HG03457 (cell line): ENCODE results near the gene IVNS1ABP.
"Not testable (repeated sequence)": the region's sequence is repeated elsewhere in the genome, so short reads cannot be mapped to it uniquely, and the experiment has no call there.

ENCODE experiments used
- ATAC-seq: cut with Tn5 transposase; IDR thresholded peaks from one replicate; pipeline ENCODE4 v1.9.1; 2021; ENCODE audit warnings: moderate number of reproducible peaks; ENCODE audit not compliant: unreplicated experiment

Gene IVNS1ABP

DNA sequence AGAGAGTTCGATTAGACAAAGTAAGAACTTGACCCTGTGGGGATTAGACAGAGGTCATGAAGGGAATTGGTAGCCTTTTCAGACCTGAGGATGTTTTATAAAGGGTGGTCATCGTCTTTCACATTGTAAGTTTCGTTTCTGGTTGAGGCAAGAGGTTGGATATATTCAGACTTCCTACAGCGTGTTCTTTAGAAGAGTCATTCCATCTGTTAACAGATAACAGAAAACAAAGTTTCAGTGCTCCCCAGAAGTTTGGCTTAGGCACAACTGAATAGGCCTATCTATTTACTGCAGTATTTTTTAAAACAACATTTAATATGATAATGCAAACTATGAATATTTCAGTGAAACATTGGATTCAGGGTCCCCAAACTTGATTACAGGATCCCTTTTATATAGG, 17.1 kb upstream of the IVNS1ABP start:
- no peak for ATAC-seq

DNA sequence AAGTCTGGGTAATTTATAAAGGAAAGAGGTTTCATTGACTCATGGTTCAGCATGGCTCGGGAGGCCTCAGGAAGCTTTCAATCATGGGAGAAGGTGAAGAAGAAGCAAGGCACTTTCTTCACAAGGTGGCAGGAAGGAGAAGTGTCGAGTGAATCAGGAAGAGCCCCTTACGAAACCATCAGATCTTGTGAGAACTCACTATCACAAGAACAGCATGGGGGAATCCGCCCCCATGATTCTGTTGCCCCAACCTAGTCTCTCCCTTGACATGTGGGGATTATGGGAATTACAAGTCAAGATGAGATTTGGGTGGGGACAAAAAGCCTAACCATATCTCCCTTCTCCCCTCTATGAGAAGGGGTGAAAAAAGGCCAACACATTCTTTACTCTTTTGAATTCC, 11.2 kb upstream of the IVNS1ABP start:
- no peak for ATAC-seq

DNA sequence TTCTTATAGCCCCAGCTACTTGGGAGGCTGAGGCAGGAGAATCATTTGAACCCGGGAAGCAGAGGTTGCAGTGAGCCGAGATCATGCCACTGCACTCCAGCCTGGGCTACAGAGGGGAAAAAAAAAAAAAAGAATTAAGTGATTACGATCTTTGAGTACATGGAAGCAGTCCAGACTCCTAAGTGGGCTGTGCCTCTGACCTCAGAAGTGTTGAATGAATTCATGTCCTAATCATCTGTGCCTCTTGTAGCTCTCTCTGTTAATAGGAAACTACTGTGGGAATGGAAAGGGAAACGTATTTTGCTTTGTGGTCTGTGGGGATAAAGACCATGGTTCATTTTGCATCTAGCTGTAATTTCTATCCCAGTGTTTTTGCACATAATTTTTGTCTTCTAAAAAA, 8.4 kb upstream of the IVNS1ABP start:
- ATAC-seq, result no peak

DNA sequence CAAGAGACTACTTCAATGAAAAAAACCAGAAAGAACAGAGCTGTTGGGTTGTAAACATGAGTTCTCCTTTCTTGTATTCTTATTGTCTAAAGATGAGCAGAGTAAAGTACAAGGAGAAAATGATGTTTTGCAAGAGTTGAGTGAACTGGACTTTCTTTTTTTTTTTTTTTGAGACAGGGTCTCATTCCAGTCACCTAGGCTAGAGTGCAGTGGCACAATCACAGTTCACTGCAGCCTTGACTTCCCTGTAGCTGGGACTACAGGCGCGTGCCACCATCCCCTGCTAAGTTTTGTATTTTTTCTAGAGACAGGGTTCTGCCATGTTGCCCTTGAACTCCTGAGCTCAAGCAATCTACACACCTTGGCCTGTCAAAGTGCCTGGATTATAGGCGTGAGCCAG, 7.1 kb upstream of the IVNS1ABP start:
- ATAC-seq, result no peak

DNA sequence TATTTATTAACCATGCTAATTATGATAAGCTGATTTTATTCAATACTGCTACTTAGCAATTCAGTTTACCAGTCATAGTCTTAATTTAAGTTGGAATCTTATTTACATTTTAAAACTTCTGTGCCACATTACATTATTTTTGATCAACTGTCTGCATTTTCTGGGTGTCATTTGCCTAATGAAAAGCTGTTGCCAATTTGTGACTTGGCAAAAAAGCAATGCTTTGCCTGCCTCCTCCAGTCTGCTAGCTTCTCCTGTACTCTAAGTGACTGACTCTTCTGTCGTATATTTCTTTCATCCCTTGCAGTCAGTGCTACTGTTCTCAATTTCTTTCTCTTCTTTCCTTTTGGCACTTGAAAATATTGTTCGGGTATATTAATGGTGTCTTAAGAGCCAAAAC, 5.6 kb upstream of the IVNS1ABP start:
- no peak for ATAC-seq

DNA sequence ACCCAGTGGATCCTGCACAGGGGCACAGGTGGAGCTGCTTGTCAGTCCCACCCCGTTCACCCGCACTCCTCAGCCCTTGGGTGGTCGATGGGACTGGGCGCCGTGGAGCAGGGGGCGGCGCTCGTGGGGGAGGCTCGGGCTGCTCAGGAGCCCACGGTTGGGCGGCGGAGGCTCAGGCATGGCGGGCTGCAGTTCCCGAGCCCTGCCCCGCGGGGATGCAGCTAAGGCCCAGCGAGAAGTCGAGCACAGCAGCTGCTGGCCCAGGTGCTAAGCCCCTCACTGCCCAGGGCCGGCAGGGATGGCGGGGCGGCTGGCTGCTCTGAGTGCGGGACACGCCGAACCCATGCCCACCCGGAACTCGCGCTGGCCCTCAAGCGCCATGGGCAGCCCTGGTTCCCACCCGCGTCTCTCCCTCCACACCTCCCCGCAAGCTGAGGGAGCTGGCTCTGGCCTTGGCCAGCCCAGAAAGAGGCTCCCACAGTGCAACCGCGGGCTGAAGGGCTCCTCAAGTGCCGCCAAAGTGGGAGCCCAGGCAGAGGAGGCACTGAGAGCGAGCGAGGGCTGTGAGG, 4.7 kb upstream of the IVNS1ABP start:
- ATAC-seq, result not testable (repeated sequence)

DNA sequence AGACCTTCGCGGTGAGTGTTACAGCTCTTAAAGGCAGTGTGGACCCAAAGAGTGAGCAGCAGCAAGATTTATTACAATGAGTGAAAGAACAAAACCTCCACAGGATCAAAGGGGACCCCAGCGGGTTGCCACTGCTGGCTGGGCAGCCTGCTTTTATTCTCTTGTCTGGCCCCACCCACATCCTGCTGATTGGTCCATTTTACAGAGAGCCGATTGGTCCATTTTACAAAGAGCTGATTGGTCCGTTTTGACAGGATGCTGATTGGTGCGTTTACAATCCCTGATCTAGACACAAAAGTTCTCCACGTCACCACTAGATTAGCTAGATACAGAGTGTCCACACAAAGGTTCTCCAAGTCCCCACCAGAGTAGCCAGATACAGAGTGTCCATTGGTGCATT, 4.1 kb upstream of the IVNS1ABP start:
- not testable (repeated sequence) for ATAC-seq

DNA sequence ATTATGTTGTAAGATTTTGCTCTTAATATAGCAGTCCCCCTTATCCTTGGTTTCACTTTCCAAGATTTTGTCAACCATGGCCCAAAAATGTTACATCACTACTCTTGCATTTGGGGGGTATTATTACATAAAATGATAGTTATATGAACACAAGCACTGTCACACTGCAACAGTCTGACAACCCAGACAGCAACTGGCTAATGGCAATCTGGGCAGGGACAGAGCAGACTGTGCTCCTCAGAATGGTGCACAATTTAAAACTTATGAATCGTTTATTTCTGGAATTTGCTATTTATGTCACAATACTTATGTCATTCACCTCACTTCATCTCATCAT, 2.1 kb upstream of the IVNS1ABP start:
- no peak for ATAC-seq

DNA sequence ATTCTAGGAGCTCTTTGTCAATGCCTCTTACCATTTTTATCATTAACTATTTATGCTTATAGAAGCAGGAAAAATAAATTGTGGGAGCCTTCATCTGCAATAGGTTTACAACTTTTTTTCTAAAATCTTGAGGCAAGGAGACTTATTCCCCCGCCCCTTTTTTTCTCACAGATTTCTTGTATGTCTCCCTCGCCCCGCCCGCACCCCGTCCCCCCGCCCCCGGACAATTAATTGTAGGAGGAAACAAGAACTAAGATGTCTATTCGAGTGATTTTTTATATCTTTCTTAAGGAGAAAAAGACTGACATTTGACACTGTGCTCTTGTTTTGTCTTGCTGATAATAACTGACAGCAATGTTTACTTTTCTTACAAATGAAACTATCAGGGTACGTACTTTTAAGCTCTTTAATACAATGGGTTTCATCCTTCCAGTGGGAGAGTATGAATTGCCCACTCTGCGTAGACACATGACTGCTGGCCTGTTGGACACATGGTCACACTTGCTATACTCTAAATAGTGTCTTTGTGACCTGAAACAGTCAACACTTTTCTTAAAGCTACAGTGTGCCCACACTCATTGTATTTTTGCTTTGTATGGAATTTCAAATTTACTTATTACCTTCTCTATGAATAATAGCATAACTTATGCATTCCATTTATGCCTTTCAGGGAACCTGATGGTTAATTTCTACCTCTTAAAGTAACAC, 1.5 kb upstream of the IVNS1ABP start:
- ATAC-seq, result no peak

DNA sequence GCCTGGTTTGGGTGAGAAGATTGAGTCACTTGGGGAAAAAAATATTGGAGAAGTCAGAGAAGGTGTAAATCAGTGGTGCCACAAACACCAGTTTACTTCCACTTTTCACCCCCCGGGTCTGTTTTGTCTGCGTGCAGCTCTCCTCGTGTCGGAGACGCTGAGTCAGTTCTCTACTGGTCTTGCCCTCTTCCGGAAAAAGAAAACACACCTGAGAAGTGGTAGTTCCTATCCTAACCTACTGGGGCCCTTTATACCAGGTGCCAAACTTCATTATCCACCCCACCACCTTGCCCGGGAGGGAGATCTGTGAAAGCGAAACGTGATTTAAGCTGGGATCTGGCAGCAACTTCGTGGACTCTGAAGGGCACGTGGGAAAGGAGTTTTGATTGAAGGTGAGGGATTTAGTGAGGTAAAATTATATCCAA, 855 bp upstream of the IVNS1ABP start:
- peak; percentile 44 for ATAC-seq

DNA sequence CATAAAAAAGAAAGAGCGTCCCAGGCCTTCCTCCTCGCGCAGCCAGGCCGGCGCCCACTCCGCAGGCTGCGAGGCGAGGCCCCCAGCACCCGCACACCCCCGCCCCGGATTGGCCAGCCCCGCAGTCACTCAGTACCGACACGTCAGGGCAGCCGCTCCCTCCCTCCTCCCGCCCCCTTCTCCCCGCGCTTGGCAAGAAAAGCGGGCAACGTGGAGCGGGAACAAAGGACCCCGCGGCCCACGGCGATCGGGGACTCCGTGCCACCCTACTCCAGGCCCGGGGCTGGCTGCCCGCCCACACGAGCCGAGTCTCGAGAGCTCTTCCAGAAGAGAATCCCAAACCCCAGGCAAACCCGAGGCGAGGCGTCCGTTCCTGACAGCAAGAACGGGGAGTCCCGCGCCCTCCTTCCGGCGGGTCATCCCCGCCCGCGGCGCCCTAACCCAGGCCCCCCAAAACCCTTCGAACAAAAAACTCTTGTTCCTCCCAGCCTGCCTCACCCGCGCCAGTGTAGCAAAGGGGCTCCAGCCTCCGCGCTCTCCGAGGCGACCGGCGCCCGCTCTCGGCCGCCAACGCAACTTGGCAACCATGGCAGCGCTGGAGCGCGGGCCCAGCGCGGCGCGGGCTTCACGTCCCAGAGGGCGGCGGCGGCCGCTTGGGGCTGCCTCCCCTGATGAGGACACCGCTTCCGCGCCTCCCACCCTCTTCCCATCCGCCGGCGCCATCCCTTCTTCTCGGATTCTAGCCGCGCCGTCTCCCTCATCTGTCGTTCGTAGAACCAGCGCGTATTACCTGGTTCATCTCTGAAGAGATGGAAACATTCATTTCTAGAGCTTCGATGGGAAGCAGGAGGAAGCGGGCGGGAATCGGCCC, 645 bp downstream of the IVNS1ABP start:
- peak; percentile 36 for ATAC-seq

DNA sequence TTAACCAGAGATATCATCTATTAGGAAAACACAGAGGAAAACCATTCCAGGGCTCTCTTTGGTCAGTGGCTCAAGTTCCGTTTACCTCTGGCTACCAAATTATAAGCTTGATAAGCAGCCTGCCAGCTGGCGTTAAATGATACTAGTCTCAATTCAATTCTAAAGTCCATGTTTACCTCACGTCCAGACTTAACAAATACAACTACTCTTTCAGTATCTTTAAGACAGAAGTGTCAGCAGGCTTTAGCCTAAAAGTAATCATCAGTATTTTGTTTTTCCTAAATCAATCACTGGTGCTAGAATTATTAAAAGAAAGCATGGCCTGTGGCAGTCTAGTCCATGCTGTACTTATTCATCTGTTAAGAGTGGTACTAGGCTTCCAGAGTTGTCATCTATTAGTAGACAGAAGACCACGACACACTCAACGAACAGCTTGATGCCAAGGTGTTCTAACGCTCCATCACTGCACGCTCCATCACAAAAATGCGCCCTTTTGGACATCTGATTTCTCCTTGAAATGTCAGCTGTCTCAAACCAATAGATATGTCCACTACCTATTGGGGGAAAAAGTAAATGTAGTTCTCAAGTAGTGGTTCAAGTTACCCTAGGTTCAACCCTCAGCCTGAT, 1.5 kb downstream of the IVNS1ABP start:
- ATAC-seq, result no peak

DNA sequence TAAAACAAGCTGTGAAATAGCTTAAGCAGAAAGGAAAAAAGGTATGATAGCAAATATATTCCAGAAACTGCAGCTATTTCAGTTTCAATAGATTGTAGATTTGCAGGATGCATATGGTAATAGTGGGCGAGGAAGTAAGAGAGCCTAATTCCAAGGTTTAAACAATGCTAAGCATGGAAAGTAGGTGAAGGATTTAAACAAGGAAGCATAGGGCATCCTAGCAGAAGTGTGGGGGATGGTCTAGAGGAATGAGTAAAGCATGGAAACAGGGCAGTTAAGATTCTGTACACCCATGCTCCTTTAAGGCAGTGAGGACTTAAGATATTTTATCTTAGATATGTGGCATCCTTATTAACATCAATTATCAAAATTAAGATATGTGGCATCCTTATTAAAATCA, 2.6 kb downstream of the IVNS1ABP start:
- ATAC-seq, result no peak

DNA sequence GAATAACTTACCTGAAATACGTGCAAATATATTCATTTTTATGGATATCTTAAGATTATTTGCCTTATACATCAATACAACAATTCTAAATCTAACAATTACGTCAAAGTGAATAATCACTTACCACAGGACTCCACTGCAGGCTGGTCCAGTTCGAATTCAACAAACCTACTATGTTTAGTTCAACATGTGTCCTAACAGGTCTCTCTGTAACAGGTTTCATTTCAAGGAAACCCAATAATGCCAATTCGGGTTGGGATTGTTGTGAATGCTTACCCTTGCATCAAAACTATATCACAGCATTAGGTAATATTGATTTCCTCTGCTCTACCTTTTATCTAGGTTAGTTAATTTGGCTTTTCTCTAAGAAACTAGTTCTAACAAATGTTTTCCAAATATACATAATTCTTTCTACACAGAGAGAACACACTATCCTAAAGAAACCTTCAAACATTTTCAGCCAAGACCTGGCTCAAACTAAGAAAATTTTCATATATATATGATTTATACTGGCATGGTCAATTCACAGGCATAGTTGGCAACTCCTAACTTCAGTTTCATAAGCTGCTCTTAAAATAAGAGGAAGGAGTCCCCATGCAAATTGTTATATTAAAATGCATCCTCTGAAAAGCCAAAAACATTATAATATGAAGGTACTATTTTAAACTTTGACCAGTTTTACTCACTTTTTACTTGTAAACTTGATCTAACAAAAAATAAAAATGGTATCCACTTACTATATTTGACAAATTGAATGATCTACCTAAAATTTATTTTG, 4.5 kb downstream of the IVNS1ABP start:
- no peak for ATAC-seq

DNA sequence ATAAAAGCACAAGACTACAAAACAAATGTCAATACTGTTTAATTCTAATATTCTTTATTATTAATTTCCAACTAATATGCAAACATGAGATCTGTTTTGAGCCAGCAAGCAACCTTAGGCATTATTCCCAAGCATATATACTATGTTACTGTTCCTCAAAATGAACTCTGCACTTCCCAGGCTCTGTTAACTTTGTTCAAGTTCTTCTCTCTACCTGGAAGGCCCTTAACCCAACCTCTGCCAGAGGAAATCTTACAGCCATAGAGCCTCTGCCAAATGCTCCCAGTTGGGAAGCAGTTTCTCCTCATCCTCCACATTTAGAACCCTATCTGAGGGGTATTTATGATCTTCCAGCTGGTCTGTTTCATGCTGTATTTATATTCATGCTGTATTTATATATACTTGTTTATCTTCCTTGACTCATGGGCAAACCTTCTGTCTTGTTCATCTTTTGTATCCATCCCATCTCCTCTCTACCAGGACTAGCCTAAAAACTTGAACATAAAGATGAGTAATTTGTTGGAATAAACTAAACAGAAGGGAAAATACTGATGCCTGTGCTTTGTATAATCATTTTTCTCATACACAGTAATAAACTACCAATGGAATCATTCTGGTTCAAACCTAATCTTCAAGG, 5.3 kb downstream of the IVNS1ABP start:
- ATAC-seq, result no peak

DNA sequence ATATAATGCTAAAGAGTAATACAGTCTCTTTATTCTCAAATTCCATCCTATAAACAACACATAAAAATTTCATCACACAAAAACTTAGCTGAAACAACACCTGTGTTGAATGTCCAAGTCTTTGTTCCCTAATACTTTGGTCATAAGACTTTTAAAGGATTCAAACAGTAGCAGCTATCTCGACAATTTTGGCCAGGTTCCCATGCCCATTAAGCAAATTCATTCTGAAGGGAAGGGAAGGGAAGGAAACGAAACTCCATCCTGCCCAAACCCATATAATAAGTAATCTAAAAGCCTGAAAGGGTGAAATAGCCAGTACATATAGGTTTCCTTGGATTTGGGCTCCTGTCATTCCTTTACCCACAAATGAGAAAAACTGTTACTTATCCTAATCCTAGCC, 7.5 kb downstream of the IVNS1ABP start:
- no peak for ATAC-seq

DNA sequence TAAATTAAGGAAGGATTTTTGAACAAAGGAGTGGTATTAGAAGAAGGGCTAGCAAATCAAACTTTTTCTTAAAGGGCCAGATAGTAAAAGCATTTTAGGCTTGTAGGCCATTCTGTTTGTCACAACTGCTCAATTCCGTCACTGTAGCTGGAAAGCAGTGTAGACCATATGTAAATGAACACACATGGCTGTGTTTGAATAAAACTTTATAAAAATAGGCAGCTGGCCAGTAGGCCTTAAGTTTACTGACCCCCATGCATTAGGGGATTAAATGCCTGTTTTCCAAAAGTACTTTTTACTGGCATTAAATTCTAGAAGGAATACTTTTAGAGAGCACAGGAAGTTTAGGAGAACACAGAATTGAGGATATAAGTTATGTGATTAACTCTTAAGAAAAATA, 8.9 kb downstream of the IVNS1ABP start:
- no peak for ATAC-seq

DNA sequence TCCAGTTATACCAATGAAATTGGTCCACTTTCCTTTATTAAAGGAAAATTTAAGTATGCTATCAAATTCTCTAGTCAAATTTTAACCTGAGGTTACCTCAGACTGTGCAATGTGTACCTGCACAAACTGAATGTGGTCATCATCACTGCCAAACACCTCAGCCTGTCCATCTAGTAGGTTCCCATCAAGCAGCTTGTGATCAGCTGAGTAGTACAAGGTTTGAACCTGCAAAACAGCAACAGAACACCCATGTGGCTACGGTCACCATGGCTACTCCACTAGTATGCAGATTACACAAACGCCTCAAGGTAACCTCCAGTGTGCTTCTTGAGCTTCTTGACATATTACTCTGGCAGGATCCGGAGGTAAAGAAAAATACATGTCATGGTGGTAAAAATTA, 11.6 kb downstream of the IVNS1ABP start:
- no peak for ATAC-seq

DNA sequence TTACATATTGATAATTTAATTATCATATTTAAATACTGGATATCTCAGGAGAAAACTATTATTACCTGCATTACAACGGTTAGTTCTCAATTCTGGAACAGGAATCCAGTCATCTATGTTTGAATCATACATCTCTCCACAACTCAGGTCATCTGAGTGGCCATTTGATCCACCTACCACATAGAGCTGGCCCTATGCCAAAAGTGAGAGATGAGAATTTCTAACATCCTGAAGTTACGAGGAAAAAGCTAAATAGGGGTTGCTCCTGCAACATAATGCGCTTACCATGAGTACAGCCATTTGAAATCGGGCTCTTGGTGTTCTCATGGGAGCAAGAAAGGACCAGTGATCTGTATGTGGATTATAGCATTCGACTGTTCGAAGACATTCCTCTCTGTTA, 16.9 kb downstream of the IVNS1ABP start:
- no peak for ATAC-seq

DNA sequence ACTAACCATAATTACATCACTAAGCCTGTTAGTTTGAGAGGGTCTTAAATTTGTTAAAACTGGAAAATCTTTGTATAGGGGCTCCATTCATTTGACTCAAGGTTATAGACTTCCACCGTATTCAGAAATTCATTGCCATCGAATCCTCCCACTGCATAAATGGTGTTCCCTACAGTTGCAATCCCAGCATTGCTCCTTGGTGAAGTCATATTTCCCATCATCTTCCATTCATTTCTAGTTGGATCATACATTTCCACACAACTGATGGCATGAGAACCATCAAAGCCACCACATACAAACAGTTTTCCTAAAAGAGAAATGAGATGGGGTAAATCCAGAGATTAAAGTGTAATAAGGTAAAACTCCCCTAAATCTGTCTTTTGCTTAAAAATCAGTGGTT, 19.1 kb downstream of the IVNS1ABP start:
- ATAC-seq, result no peak
